Thoracic aorta (tissue), 2 donors: Measurements from ENCODE around the gene PAK4. TPM values are rescaled to one million over a fixed set of nuclear protein-coding genes. Genes with fewer than 3 reads are reported as not detected.

Experiments used
- ATAC-seq: fragments of 150-250 bp; one replicate; pipeline ENCODE4 v1.8.0; 2017; ENCODE audit warnings: low read depth; ENCODE audit not compliant: insufficient number of reproducible peaks, low FRiP score
- DNase-seq: peaks from one replicate; pipeline ENCODE4 v3.0.0-alpha.2; 2020; ENCODE audit warnings: low spot score
- H3K27ac ChIP-seq, 2 donors: fragments of 200-600 bp; sonication (generic); 1 replicate in 1 of 2; 2 replicates in 1 of 2; pipeline ENCODE4 v1.5.1; 2016; ENCODE audit warnings: mild to moderate bottlenecking in 2 of 2, moderate library complexity in 2 of 2
- H3K27me3 ChIP-seq: fragments of 200-600 bp; sonication (generic); replicated peaks from 2 replicates; pipeline ENCODE4 v1.6.0; 2016; ENCODE audit warnings: mild to moderate bottlenecking; ENCODE audit not compliant: insufficient read depth
- H3K36me3 ChIP-seq: fragments of 200-600 bp; sonication (generic); one replicate; pipeline ENCODE4 v1.5.1; 2016
- H3K4me1 ChIP-seq, 2 donors: fragments of 200-600 bp; sonication (generic); 1 replicate in 1 of 2; 2 replicates in 1 of 2; pipeline versions ENCODE4 v1.5.1 to v1.6.0; 2016; ENCODE audit warnings: low read depth in 2 of 2, mild to moderate bottlenecking in 1 of 2; ENCODE audit not compliant: control insufficient read depth in 1 of 2
- H3K4me3 ChIP-seq: fragments of 200-600 bp; sonication (generic); 2 replicates; pipeline ENCODE4 v1.5.1; 2016; ENCODE audit warnings: mild to moderate bottlenecking
- H3K9me3 ChIP-seq: fragments of 200-600 bp; sonication (generic); 2 replicates; pipeline ENCODE4 v1.5.1; 2016
- total RNA-seq, 2 donors: library from RNA; depleted of rRNA; stranded (reverse); fragments of >200 nt; gene quantifications; one replicate each; pipeline versions ENCODE4 v1.1.0 to v1.2.3, GENCODE V29; 2016
- TF ChIP-seq, protein P1 (sequence below): fragments of 200-600 bp; sonication (generic); IDR thresholded peaks from one replicate; pipeline ENCODE4 v1.5.1; 2019; ENCODE audit warnings: antibody characterized with exemption

PAK4 gene
- total RNA-seq, 2 donors from 2014 or later, result 7.4 to 8.7 TPM

DNA sequence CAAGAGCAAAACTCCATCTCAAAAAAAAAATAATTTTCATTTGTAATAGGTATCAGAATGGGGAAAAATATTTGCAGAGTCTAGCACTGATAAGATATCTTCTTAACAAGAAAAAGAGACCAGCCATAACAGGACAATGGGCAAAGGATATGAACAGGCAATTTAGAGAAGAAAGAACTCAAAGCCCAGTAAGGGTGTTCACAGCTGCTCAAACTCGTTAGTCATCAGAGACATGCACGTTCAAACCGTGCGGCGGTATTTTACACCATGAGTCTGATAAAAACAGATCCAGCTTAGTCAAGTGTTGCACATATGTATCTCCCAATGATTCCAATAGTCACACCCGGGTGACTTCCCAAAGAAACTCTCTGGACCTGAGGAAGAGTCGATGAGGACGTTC lies 57.5 kb downstream of the PAK4 start:
- Histone ChIP-seq H3K4me3 (no peak overlapping the region), H3K27ac (no peak overlapping the region), H3K9me3 (no peaks in the 10 kb centered on the region), H3K4me1 (no peaks in the 10 kb centered on the region), H3K27me3 (no peaks in the 10 kb centered on the region), H3K36me3 (peaks cover 7% of the 10 kb centered on the region)
- TF ChIP-seq, protein P1, sequence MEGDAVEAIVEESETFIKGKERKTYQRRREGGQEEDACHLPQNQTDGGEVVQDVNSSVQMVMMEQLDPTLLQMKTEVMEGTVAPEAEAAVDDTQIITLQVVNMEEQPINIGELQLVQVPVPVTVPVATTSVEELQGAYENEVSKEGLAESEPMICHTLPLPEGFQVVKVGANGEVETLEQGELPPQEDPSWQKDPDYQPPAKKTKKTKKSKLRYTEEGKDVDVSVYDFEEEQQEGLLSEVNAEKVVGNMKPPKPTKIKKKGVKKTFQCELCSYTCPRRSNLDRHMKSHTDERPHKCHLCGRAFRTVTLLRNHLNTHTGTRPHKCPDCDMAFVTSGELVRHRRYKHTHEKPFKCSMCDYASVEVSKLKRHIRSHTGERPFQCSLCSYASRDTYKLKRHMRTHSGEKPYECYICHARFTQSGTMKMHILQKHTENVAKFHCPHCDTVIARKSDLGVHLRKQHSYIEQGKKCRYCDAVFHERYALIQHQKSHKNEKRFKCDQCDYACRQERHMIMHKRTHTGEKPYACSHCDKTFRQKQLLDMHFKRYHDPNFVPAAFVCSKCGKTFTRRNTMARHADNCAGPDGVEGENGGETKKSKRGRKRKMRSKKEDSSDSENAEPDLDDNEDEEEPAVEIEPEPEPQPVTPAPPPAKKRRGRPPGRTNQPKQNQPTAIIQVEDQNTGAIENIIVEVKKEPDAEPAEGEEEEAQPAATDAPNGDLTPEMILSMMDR, result no peak
- ATAC-seq (no peak), DNase-seq (no peak)

- H3K27ac ChIP-seq, result no peak overlapping the region
- DNase-seq (no peak), ATAC-seq (no peak)
- no peak overlapping the region for H3K4me3 ChIP-seq
- H3K4me1 ChIP-seq, result no peaks in the 10 kb centered on the region
- H3K9me3 ChIP-seq, result no peaks in the 10 kb centered on the region
- H3K27me3 ChIP-seq, result no peaks in the 10 kb centered on the region
- H3K36me3 ChIP-seq, result no peaks in the 10 kb centered on the region
- TF ChIP-seq, protein P1, result no peak
Measured at GRCh38 chr19:39186391-39186790, 60.8 kb downstream of the PAK4 start.

DNA sequence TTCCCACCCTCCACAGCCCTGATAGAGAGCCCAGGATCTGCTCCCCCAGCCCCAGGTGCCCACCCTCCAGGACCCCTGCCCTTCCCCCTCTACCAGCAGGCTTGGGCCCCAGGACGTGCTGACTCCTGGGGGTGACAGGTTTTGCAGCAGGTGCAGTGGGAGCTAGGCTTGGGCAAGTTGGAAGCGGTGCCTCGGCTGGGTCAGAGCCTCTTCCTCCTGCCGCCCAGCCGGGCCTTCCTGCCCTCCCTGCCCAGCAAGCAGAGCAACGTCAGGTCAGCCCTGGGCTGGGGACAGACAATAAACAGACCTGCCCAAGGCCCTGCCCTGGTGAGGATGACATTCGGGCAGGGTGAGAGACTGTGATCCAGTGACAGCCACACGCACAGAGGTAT lies 62.0 kb downstream of the PAK4 start:
- Histone ChIP-seq H3K27ac (no peak overlapping the region), H3K4me1 (no peaks in the 10 kb centered on the region), H3K27me3 (no peaks in the 10 kb centered on the region), H3K9me3 (no peaks in the 10 kb centered on the region), H3K4me3 (no peak overlapping the region), H3K36me3 (no peaks in the 10 kb centered on the region)
- TF ChIP-seq, protein P1, result peak; percentile 42
- DNase-seq (no peak), ATAC-seq (no peak)

DNA sequence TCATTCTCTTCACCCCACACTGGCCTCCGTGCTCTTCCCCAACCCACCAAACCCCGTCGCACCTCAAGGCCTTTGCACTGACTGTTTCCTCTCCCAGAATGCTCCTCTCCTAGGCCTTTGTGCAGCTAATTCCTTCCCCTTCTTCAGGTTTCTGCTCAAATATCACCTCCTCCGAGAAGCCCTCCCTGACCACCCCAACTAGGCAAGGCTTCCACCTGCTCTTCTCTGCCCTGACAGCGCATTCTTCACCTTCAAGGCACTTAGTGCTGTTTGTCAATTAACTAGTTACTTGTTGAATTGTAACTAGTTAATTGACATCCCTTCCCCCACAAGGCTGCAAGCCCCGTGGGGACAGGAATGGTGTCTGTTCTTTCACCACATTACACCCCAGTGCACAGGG lies 63.4 kb downstream of the PAK4 start:
- H3K4me1 ChIP-seq, result no peaks in the 10 kb centered on the region
- H3K27ac ChIP-seq, result no peak overlapping the region
- no peak overlapping the region for H3K4me3 ChIP-seq
- no peaks in the 10 kb centered on the region for H3K27me3 ChIP-seq
- DNase-seq (no peak), ATAC-seq (no peak)
- no peaks in the 10 kb centered on the region for H3K9me3 ChIP-seq
- H3K36me3 ChIP-seq, result no peaks in the 10 kb centered on the region
- TF ChIP-seq, protein P1, result no peak

DNA sequence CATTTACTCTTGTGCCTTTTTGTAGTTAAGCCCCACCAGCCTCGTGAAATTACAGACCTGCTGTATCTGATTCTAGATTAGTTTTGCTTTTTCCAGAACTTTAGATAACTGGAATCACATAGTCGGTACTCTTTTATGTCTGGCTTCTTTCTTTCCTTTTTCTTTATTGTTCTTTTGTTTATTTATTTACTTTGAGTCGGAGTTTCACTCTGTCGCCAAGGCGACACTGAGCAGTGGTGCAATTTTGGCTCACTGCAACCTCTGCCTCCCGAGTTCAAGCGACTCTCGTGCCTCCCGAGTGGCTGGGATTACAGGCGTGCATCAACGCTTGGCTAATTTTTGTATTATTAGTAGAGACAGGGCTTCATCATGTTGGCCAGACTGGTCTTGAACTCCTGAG lies 65.2 kb downstream of the PAK4 start:
- H3K27me3 ChIP-seq, result no peaks in the 10 kb centered on the region
- no peak for ATAC-seq
- H3K27ac ChIP-seq, result no peak overlapping the region
- no peak for DNase-seq
- H3K4me3 ChIP-seq, result no peak overlapping the region
- H3K4me1 ChIP-seq, result no peaks in the 10 kb centered on the region
- TF ChIP-seq, protein P1, result no peak
- H3K36me3 ChIP-seq, result no peaks in the 10 kb centered on the region
- H3K9me3 ChIP-seq, result no peaks in the 10 kb centered on the region
